Middle frontal gyrus (tissue), 1 donor: ENCODE data around the gene ST6GALNAC4.

ENCODE experiments used
- DNase-seq: peaks from one replicate; pipeline ENCODE4 v3.0.0-alpha.2; 2015; ENCODE audit warnings: low spot score; ENCODE audit errors: extremely low spot score

Gene ST6GALNAC4

DNA sequence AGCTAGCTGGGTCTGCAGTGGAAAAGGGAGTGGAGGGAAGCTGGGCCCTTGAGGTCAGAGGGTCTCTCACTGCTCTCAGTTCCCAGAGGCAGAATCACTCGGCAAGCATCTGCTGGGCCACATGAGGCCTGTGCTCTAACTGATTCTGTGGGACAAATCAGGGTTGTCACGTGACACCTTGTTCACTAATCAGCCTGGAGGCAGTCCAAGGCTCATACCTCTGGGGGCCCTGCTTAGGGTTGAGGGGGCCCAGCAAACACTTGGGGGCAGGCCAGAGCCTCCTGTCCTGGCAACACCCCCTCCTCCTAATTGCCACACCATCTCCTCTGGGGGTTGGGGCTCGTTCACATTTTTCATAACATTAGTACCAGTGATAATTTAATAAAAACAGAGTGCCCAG lies 29.9 kb upstream of the ST6GALNAC4 start:
- DNase-seq = no peak

DNA sequence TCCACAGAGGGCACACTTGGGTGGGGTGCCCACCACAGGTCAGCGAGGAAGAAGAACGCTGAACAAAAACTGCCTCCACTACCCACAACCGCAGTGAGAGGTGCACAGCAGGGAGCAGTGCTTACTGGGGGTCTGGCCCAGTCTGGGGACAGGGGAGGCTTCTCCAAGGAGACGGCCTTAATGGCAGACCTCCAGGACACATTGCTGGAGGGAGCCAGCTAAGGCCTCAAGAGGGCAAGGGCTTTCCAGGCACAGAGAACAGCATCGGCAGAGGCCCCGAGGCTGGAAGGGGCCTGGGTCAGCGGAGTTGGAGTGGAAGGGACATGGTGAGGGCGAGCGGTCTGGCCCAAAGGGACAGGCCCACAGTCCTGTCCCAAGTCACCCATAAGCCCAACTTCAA lies 29.1 kb upstream of the ST6GALNAC4 start:
- DNase-seq = no peak

DNA sequence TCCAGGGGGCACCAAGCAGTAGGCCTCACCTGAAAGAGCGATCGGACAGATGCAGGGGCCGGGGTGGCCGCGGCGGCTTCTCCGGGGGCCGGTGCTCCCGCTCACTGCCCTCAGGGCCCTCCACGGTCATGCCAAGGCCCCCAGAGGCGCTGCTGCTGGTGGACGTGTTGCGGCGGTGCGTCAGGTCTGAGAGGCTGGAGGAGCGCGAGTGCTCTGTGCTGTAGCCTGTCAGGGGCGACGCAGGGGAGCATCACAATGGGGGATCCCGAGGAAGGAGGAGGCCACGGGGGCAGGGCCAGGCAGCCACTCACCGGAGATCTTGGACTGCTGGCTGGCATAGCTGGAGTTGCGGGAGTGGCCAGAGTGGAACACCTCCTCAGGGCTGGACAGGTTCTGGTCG lies 28.5 kb upstream of the ST6GALNAC4 start:
- no peak for DNase-seq

DNA sequence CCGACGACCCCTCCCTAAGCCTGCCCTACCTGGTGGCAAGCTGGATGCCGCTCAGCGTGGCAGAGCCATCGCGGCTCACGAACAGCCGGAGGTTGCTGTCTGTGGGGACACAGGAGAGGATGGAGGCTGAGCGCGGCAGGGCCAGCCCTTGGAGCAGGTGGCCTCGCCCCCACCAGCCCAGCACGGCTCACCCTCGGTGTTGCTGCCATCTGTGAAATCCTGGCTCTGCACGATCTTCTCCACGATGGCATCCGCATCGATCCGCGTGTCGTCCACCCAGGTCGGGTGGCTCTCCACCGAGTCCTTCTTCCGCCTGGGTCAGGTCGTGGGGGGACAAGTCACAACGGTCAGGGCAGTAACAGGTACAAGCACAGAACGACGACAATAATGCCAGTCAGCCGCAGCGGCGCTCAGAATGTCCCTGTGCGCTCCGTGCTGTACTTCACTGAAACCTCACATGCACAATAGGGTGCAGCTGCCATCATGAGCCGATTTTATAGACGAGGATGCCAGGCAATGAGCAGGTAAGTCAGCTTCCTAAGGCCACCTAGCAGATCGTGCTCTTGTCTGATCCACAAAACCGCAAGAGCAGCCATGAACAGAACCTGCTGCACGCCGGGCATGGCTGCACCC lies 27.9 kb upstream of the ST6GALNAC4 start:
- DNase-seq = no peak

DNA sequence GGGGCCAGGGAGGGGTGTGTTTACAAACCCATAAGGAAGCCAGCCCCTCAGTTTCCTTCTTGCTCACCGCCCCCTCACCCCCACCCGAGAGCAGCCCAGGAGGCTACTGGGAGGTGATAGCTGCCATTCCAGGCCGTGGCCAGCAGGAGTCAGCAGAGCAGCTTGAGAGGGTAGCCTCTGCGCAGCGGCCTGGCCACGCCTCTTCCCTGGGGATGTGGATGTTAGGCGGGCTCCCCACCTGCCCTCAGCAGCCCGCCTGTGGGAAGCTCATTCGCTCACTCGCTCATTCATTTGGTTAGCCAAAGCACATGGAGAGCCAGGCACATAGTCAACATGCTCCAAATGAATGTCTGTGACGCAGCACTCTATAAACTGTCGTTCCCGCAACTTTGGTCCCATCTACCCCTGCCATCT lies 26.9 kb upstream of the ST6GALNAC4 start:
- peak; percentile 74 for DNase-seq

DNA sequence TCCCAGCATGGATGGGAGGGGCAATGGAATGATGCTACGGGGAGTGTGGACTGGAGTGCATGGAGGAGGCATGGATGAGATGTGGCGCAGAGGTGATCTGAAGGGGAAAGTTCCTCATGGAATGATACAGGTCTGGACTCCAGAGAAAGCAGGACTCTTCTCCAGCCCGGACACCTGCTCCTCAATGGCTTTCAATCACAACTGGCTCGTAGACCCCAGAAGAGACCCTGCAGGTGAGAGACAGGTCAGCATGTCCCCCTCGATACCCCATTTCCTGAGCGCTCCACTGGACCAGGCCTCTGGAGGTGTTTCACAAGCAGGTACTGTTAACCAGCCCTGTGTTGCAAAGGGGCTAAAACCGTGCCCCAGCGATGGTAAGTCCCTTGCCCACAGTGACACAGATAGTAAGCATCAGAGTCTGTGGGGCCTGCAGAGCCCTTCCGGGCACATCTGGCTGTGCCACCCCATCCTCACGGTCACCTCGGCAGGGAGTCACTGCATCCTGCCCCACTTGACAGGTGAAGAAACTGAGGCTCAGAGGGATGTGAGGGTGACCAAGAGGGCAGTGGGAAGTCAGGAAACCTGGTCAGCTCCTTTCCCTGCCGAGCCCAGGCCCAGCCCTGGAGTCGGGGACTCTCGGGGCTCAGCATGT lies 26.3 kb upstream of the ST6GALNAC4 start:
- no peak for DNase-seq

DNA sequence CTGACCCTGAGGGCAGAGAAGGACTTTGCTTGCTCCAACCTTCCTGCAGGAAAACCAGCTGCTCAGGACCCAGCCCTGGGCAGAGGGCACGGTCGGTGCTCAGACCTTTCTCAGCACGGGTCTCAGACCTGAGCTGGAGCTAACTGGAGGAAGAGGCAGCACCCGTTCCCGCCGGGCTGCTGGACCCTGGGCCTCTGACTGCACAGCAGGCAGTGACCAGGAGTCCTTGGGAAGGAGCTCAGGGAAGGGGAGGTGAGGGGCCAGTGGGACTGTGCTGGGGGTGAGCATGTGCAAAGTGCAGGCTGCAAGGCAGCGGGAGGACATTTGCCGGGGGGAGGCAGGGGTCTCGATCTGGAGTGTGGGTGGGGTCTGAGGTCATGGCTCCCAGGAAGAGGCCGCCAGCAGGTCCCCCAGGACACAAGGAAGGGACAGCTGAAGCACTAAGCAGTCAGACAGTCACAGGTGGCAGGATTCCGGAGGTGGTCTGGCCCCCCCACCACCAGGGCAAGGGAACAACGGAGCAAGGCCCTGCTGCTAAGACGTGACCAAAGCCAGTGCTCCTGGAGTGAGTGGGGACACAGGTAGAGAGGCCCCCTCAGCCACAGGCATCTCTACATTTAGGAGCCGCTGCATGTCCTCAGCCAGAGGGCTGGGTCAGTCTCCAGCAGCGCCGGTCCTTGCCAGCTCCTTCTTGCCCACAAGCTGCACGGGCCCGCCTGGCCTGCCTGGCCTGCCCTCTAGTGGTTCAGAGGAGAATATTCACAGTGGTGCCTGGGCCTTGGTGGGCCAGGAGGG lies 25.6 kb upstream of the ST6GALNAC4 start:
- DNase-seq = no peak

DNA sequence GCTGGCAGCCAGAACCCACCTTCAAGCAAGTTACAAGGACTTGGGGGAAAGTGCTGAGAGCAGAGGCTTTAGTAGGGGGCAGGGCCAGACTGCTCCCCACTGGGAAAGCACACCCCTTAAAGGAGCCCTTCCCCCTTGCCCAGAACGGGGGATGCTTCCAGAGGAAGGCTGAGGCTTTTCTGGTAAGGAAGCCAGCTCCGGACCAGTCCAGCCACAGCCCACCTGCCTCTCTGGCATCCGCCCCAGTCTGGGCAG lies 25.0 kb upstream of the ST6GALNAC4 start:
- DNase-seq = no peak

DNA sequence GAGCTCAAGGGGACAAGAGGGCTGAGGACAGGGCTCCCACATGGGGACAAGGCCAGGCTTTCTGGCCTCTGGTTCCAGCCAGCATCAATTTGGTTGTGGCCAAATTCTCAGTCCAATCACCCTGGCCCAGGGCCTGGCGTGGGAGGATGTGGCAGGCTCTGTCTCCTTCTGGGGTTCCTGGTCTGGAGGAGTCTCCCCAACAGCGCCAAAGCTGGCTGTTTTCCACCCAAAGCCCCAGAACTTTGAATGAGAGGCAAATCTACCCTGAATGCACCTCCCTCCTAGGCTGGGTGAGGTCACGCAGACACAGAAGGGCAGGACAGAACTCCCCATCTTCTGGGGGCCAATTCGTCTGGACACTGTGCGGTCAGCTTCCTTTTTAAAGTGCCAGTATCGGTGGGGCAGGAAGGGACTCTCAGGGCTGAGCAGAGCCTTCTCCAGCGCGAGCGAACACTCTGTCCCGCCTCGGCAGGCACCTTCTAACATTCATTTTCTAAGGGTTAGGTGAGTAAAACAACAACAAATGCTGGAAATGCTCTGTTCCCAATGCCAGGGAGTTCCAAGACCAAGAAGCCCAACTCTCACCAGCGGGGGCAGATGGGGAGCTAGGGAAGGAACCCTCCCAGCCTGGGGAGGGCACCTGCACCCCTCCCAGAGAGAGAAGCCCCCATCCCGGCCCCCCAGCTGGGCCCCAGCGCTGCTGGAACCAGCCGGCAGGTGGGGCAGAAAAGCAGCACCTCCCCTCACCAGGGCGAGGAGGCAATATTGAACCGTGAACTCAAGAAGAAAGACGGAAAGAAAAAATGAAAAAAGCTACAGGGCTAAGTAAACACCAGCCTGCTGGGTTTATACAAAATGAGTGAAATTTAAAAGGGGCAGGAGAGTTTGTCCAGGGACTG lies 24.5 kb upstream of the ST6GALNAC4 start:
- no peak for DNase-seq

DNA sequence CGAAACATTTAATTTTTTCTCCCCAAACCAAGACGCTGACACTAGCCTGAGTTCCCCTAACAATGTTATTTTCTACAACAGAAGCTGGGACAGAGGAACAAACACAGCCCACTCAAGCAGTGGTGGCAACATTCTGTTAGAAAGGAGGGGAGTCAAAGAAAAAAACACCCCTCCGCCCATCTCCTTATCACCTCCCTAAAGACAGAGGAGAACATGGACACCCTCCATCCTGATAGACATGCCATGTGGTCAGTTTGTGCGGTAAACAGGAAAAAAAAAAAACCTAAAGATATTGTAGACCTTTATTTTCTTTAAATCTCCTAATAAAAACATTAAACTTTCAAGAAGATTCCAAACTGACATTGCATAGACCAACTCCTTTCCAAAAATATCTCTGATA lies 23.8 kb upstream of the ST6GALNAC4 start:
- DNase-seq = no peak

DNA sequence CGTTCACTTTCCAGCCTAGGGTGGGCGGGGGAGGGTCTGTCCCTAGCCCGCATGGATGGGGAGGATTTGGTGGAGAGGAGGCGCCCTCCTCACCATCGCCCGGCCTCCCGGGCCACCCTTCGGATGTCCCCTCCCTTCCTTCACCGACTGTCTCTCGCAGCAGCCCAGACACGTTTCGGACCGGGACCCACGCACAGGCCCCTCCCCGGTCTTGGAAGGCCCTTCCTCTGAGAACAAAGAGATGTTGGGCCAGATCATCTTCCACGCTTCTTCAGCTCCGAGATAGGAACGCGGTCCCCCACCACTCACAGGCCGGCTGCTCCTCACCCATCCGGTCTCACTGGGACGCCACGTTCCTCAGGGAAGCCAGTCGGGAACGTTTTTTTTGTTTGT lies 21.5 kb upstream of the ST6GALNAC4 start:
- DNase-seq = no peak

DNA sequence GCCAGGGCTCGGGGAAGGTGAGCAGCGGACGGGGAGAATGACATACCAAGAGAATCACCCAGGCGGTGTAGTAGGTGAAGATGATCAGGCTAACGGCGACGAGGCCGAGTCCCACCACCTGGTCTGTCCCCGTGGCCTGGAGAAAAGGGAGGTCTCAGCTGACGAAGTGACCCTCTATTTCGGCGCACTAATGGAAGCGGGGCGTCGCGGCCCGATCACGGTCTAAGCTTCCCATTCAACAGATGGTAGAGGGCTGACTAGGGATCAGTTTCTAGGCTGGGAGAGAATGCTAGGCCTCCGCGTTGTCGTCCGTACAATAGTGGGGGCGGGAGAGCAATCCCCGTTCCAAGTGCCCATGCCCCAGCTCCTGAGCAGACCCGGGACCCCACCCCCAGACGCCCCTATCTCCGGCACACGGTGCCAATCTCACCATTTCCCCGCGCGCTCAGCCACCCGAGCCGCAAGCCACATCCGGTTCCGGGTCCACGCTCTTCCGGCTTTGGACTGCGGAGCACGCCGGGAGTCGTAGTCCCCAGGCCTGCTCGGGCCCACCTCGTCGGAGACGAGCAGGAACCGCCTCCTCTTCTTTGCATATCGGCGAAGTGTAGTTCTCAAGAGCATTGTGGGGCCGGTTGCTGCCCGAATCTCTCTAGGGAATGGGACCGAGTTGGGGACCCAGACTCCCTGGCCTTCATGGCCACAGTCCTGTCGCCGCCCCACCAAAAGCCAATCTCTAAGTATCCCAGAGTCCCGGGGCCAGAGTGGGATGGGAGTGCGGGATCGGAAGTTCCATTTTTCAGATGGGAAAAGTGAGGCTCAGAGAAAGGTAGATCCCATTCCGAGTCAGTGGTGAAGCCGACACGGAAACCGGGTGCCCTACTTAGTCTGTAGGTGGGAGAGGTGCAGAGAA lies 20.8 kb upstream of the ST6GALNAC4 start, which contains the start of gene DPM2:
Gene DPM2 (minus strand): TSS at position 467 of the 910 bp plus-strand sequence. CDS start 34 bp downstream, at position 433.
- peak; percentile 79 for DNase-seq

DNA sequence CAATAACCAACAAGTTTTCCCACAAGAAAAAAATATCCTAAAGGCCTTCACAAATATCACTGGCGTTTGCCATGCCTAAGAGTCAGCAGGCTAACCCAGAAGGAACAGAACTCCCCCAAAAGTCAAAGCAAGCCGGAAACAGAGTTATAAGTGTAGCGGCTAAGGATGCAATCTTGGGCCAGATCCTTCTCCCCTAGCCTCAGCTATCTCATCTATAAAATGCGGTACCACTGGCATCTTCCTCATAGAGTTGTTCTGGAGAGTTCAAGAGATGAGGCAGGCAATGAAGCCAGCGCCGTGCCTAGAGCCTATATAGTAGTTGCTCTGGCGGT lies 20.2 kb upstream of the ST6GALNAC4 start:
- DNase-seq = no peak

DNA sequence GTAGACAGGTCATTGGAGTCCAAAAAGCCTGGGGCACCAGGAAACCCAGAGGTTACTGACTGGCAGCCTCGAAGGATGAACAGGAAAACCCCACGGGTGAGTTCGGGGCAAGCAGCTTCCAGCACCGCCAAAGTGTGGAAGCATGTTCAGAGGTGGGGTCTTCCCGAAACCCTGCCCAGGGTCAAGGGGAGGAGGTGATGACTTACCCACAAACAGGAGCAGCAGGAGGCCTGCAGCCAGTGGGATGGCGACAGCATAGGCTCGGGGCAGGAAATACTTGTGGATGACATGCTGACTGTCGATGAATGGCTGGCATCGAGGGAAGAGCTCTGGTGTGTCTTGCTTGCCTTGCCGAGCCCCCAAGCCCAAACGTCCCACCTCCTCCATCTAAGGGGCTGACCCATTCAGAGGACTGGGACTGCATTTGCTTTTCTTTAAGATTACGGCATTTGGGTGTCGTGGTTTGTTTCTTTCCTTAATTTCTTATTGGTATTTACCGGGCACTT lies 19.6 kb upstream of the ST6GALNAC4 start:
- no peak for DNase-seq

DNA sequence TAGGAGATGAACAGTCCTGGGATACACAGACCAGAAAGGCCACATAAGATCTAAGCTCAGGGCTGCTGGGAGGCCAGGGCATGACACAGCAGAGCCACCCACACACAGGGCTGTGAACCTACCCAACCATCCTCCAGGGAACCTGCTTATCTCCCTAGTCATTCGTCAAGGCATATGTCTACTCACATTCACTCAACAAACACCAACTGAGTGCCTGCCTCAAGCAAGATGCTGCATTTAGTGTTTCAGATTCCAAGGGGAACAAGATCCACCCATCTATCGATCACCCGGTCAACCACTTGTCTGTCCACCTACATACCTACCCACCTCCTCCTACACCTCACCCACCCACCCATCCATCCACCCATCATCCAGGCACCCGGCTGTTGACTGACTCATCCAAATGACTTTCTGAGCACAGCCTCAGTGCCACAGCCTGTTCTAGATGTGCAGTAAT lies 19.0 kb upstream of the ST6GALNAC4 start:
- no peak for DNase-seq

DNA sequence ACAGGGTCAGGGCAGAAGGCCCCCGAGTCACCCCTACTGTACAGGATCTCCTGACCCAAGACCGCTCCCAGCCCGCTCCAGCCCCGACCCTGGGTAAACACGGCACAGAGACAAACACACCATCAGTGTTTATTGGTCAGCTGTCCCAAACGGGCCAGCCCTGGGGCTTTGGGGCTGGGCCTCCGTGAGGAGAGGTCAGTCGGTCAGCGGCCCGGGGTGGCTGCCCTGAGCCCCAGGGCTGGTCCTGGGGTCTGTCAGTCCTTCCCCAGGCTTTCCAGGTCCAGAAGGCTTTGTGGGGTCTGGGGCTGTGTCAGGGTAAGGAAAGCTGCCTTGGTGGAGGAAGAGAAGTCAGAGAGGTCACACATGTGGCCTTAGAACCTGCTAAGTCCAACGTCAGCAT lies 18.1 kb upstream of the ST6GALNAC4 start:
- no peak for DNase-seq

DNA sequence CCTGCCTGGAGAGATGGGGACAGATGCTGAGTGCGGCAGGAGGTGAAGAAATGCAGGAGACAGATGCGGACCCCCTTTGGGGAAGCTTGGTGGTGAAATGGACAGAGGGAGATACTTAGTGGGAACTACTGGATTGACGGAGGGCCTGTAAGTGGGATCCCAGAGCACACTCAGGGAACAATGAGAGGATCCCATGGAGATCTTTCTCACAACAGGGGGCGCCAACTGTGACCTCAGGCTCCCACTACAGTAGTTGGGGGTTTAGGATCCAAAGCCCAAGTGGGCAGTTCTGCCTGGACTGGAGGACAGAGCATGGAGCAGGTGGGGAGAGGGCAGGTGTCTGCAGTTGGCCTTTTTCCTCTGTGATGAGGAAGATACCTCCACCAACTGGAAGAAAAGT lies 17.4 kb upstream of the ST6GALNAC4 start:
- DNase-seq = no peak

DNA sequence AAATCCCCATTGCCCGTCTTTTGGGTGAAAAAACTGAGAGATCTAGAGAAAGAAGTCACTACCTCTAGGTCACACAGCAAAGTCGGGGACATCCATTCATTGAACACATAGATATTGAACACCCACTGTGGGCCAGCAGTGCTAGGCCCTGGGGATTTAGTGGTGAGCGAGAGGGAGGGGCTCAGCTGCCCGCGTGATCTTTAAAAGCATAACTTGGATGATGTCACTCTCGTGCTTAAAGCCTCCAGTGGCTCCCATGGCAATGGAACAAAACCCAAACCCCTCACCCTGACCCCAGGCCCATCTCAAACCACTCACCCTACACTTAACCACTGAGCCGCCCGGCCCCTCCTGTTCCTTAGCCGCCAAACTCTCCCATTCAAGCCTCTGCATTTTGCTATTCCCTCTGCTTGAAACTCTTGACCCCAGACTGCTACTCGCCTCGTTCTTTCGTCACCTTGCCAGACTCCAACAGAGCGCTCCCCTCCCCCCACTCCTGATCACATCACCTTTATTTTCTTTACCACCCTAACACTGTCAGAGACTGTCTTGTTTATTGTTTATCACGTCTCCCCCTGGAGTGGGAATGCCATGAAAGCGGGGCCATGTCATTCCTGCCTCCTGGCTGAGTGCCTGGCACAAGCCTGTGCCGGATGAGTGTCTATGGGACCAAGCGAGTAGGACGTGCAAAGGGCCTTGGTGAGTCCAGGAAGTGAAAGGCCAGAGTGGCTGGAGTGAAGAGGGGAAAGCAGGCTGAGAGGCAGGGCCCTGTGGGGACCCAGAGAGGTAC lies 14.4 kb upstream of the ST6GALNAC4 start:
- DNase-seq = no peak

DNA sequence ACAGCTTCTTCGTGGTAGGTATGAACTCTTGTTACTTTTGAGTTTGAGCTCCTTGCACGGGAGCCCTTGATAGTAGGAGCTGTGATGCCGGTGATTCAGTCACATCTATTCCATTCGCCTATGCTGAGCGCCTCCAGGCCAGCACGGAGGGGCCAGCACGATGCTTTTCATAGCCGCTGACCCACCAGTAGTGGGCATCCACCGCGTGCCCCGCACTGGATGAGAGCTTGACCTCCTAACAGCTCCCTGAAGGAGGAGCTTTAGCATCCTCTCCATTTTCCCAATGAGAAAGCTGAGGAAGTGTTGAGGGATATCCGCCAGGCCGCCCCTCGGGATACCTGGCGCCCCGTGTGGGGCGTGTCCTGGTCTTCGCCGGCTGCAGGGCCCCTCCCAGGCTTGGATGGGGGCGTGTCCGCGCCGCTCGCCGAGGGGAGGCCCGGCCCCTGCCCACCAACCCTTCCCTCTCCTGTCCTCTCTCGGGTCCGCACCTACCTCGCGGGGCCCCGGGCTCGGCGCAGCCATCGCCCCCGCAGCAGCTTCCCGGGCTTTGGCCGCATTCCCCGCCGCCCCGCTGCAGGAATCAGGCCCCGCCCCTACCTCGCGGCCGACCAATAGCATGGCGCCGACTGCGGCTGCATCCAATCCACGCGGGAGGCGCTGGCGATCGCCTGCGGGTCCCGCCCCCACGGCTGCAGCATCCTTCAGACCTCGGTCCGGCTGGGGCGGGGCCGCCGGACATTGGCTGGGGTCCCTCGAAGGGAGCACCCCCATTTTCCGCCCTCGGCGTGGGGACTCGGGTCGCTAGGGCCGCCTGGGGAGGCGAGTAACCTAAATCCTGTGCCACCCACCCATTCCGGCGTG lies 13.6 kb upstream of the ST6GALNAC4 start, which contains the start of gene PIP5KL1:
Gene PIP5KL1 (minus strand): TSS at position 547 of the 861 bp plus-strand sequence. CDS start 25 bp downstream, at position 522.
- DNase-seq = peak; percentile 78
